Neutrophil (primary cell): ENCODE measurements around the gene ATXN2.

Experiments
- H3K27ac ChIP-seq: fragments of 200-600 bp; sonication (generic); 2 replicates; pipeline ENCODE4 v1.5.1; 2016; ENCODE audit warnings: mild to moderate bottlenecking, moderate library complexity
- H3K27me3 ChIP-seq: fragments of 200-600 bp; sonication (generic); 2 replicates; pipeline ENCODE4 v1.6.0; 2016; ENCODE audit warnings: mild to moderate bottlenecking
- H3K36me3 ChIP-seq: fragments of 200-600 bp; sonication (generic); 2 replicates; pipeline ENCODE4 v1.5.1; 2017
- H3K4me1 ChIP-seq, 2 experiments: fragments of 200-600 bp in 1 of 2; sonication (generic) in 1 of 2; 1 replicate in 1 of 2; 2 replicates in 1 of 2; pipeline versions ENCODE4 v1.5.1 to v1.6.1; 2013 to 2016; ENCODE audit warnings: low read depth in 1 of 2, low read length in 1 of 2, mild to moderate bottlenecking in 1 of 2, moderate library complexity in 1 of 2; ENCODE audit not compliant: control insufficient read depth in 1 of 2, insufficient read depth in 1 of 2
- H3K4me3 ChIP-seq, 2 experiments: fragments of 200-600 bp in 1 of 2; sonication (generic) in 1 of 2; 1 replicate in 1 of 2; 2 replicates in 1 of 2; pipeline ENCODE4 v1.5.1; 2013 to 2016; ENCODE audit warnings: low read depth in 1 of 2, low read length in 1 of 2, mild to moderate bottlenecking in 1 of 2, moderate library complexity in 1 of 2
- H3K9me3 ChIP-seq: fragments of 200-600 bp; sonication (generic); 2 replicates; pipeline ENCODE4 v1.5.1; 2016
- CTCF ChIP-seq: fragments of 200-600 bp; sonication (generic); IDR thresholded peaks from 2 replicates; pipeline ENCODE4 v1.5.1; 2016; ENCODE audit warnings: antibody characterized with exemption

Gene ATXN2

GRCh38 chr12:111428081-111428727 is 170.9 kb downstream of the ATXN2 start:
- no peaks in the 10 kb centered on the region for H3K9me3 ChIP-seq
- no peaks in the 10 kb centered on the region for H3K27me3 ChIP-seq
- peaks cover 79 to 85% of the 10 kb centered on the region in 2 experiments for H3K4me1 ChIP-seq
- H3K27ac ChIP-seq, result peak overlapping the region; percentile 95
- H3K4me3 ChIP-seq, result peak overlapping the region; percentile 46 to 60
- H3K36me3 ChIP-seq, result no peaks in the 10 kb centered on the region
- no peak for TF ChIP-seq CTCF

GRCh38 chr12:111427417-111428074 is 171.6 kb downstream of the ATXN2 start:
- no peak for TF ChIP-seq CTCF
- H3K36me3 ChIP-seq, result no peaks in the 10 kb centered on the region
- H3K4me3 ChIP-seq, result peak overlapping the region in 1 of 2 experiments; percentile 46
- no peaks in the 10 kb centered on the region for H3K27me3 ChIP-seq
- H3K9me3 ChIP-seq, result no peaks in the 10 kb centered on the region
- H3K4me1 ChIP-seq, result peaks cover 74 to 79% of the 10 kb centered on the region in 2 experiments
- H3K27ac ChIP-seq, result peak overlapping the region; percentile 95

GRCh38 chr12:111426344-111427185 is 172.6 kb downstream of the ATXN2 start:
- Histone ChIP-seq H3K27ac (peak overlapping the region; percentile 95), H3K9me3 (no peaks in the 10 kb centered on the region), H3K36me3 (peaks cover 6% of the 10 kb centered on the region), H3K4me3 (peak overlapping the region in 1 of 2 experiments; percentile 3), H3K4me1 (peaks cover 64 to 69% of the 10 kb centered on the region in 2 experiments), H3K27me3 (no peaks in the 10 kb centered on the region)
- no peak for TF ChIP-seq CTCF

- peaks cover 14% of the 10 kb centered on the region for H3K36me3 ChIP-seq
- no peak for TF ChIP-seq CTCF
- H3K4me1 ChIP-seq, result peaks cover 55 to 60% of the 10 kb centered on the region in 2 experiments
- peak overlapping the region; percentile 95 for H3K27ac ChIP-seq
- no peaks in the 10 kb centered on the region for H3K9me3 ChIP-seq
- no peaks in the 10 kb centered on the region for H3K27me3 ChIP-seq
- H3K4me3 ChIP-seq, result no peak overlapping the region
These were observed 173.5 kb downstream of the ATXN2 start for GRCh38 chr12:111425655-111426054.

GRCh38 chr12:111424793-111425251 is 174.3 kb downstream of the ATXN2 start:
- TF ChIP-seq CTCF, result peak; percentile 17
- Histone ChIP-seq H3K27me3 (no peaks in the 10 kb centered on the region), H3K36me3 (peaks cover 22% of the 10 kb centered on the region), H3K27ac (peak overlapping the region; percentile 95), H3K4me3 (no peak overlapping the region), H3K9me3 (no peaks in the 10 kb centered on the region), H3K4me1 (peaks cover 47 to 51% of the 10 kb centered on the region in 2 experiments)
